Retinal pigment epithelial cell (primary cell): ENCODE results near the gene CHST1.

Source experiments
- DNase-seq: peaks from one replicate; pipeline ENCODE4 v3.0.0-alpha.2; 2010; ENCODE audit warnings: low read depth
- H3K4me3 ChIP-seq: 2 replicates; pipeline ENCODE4 v1.5.1; 2011; ENCODE audit warnings: mild to moderate bottlenecking, low read length, control low read depth, moderate library complexity
- CTCF ChIP-seq: conservative IDR thresholded peaks from 2 replicates; pipeline ENCODE4 v1.5.1; 2011; ENCODE audit warnings: low read depth, low read length, control low read depth, inconsistent platforms

CHST1 gene

GRCh38 chr11:45663486-45664375 is 1.7 kb downstream of the CHST1 start:
- DNase-seq, result no peak
- no peak overlapping the region for H3K4me3 ChIP-seq
- TF ChIP-seq CTCF, result no peak

GRCh38 chr11:45662665-45663485 is 2.5 kb downstream of the CHST1 start:
- peak; percentile 73 for DNase-seq
- H3K4me3 ChIP-seq, result peak overlapping the region; percentile 26
- no peak for TF ChIP-seq CTCF

- DNase-seq, result no peak
- no peak for TF ChIP-seq CTCF
- H3K4me3 ChIP-seq, result no peak overlapping the region
Observed at GRCh38 chr11:45662096-45662664, 3.2 kb downstream of the CHST1 start.

- H3K4me3 ChIP-seq, result no peak overlapping the region
- TF ChIP-seq CTCF, result no peak
- no peak for DNase-seq
Observed at GRCh38 chr11:45661439-45662055, 3.9 kb downstream of the CHST1 start.

- H3K4me3 ChIP-seq, result no peak overlapping the region
- no peak for TF ChIP-seq CTCF
- no peak for DNase-seq
Observed at GRCh38 chr11:45660729-45661438, 4.5 kb downstream of the CHST1 start.

GRCh38 chr11:45659818-45660160 is 5.6 kb downstream of the CHST1 start:
- TF ChIP-seq CTCF, result no peak
- no peak overlapping the region for H3K4me3 ChIP-seq
- DNase-seq, result no peak
